Activated CD4-positive, alpha-beta T cell treated with anti-CD3 and anti-CD28 coated beads, Interleukin-2, amount 50 U/mL, for 24 hours (primary cell): ENCODE data around the gene RAB11FIP4.

Experiments
- DNase-seq, 2 donors: peaks; one replicate each; pipeline ENCODE4 v3.0.0-alpha.2; 2020; ENCODE audit warnings: low read depth in 1 of 2, low spot score in 1 of 2

The RAB11FIP4 gene

GRCh38 chr17:31456814-31457213 lies 65.3 kb downstream of the RAB11FIP4 start:
- no peak for DNase-seq

DNA sequence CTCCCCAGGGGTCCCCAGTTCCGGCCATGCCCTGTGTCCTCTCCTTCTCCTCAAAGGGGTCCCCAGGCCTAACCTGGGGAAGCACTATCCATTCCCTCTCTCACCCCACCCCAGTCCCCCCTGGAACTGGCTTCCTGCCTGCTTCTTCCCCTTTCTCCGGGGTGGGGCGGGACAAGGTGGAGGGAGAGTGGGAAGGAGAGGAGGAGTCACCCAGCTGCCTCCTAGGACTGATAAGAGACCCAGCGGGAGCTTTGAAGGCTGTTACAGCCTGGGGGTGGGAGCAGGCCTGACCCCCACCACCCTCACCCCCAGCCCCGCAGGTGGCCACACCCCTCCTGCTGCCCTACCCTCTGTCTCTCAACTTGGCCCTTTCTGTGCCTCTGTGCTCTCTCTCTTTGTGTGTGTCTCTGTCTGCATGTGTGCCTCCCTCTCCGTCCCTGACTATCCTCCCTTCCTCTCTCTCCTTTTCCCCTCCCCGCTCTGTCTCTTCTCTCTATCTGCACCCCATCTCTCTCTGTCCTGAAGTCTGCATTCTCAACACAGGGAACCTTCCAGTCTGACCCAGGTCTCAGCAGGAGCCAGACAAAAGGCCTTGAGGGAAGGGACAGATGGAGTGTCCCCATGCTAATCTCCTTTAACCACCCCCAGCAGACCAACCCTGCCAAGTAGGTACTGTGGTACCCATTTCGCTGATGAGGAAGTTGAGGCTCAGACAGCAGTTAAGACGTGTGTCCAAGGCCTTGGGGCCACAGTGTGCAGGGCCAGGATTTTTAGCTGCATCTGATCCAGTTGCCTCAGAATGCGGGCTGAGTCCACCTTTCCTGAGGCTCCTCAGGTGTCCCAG lies 66.1 kb downstream of the RAB11FIP4 start:
- DNase-seq = no peak

- DNase-seq = no peak
Measured at GRCh38 chr17:31458829-31459228, 67.4 kb downstream of the RAB11FIP4 start.

- no peak for DNase-seq
Measured at GRCh38 chr17:31459716-31460115, 68.2 kb downstream of the RAB11FIP4 start.

DNA sequence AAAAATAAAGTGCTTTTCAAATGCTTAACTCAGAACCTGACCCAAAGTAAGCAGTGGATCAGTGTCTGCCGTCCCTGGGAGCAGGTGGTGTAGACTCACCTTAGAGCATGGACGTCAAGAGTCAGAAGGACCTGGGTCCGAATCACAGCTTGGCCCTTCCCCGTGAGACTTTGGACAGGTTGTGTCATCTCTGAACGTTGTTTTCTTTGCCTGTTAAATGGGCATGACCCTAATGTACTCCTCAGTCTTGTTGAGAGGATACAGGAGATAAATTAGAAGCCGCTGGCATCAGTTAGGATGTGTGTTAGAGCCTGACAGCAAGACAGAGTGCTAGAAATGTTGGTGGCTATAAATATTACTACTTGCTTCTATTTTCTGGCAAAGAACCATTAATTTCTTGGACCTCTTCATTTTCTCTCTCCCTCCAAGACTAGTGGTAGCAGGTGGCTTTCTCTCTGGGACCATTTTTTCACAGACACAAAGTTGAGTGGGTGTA lies 68.8 kb downstream of the RAB11FIP4 start:
- DNase-seq = no peak

GRCh38 chr17:31461227-31461810 lies 69.8 kb downstream of the RAB11FIP4 start:
- DNase-seq = no peak

- DNase-seq = no peak
Measured at GRCh38 chr17:31462261-31462660, 70.8 kb downstream of the RAB11FIP4 start.

DNA sequence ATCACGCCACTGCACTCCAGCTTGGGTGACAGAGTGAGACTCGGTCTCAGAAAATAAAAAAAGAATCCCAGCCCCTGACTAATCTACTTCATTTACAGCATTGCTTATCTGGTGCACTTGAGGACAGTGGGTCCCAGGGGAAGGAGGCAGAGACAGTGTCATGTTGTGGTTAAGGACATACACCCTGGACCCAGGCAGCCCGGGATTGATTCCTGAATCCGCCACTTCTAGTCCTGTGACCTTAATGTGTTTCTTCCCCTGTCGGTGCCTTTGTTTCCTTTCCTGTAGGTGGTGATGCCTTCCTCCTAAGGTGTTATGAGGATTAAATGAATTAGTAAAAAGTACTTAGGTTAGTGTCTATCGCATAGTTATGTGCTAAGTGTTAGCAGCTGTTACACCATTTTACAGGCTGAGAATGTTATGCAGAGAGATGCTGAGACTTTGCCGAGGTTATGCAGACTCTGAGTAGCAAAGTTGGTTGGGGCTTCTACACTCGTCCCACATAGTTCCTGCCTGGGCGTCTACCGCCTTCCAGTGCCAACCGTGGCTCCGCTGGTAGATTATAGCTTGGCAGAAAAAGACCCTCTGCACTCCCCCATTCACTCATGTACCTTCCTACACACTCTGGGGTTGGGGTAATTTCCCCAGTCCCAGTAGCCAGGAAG lies 74.8 kb downstream of the RAB11FIP4 start:
- DNase-seq = no peak

DNA sequence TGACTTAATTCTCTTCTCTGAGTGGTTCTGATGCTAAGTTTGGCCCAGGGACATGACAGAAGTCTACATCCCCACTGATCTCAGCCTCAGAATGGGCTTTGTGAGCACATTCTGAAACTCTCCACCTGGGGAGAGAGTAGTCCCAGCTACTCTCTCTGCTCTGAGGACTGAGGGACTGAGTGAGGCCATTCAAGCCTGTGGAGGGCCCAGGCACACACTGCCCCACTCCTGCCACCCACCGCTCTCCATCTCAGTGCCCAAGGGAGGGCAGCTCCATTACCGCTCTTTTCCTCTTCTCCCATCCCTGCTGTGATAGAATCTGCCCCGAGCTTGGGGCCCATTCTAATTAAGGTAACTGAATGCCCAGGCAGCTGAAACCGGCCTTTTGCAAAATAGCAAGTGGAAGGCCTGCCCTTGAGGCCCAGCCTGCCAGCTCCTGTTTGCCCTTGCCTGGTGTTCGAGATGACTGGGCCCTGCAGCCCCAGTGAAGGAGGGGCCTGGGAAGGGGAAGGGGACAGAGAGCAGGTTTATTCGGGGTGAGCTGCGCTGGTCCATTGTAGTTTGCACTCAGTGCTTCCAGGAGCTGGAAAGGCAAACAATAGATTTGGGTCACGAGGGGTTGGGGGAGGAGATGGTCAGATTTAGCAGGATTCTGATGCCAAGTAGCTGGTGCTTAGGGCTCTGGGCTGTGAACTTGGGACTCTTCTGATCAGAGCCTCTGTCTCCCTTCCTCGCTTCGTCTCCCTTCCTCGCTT lies 76.2 kb downstream of the RAB11FIP4 start:
- DNase-seq = no peak

- no peak for DNase-seq
Measured at GRCh38 chr17:31469959-31470358, 78.5 kb downstream of the RAB11FIP4 start.

DNA sequence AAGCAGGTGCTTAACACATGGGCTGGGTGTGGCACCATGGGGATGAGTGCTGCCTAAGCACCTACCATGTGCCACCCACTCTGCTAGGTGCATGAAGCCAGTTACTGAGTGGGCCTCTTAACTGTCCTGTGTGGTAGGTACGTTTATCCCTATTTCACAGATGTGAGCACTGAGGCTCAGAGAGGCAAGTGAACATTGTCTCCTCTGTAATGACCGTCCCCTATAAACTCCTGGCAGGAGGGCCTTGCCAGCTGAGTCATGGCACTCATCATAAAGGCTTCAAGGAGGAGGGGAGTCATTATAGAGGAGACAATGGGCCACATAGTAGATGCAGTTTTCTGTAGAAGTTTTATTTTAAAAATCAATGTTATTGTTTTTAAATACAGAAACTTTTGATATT lies 79.1 kb downstream of the RAB11FIP4 start:
- no peak for DNase-seq

DNA sequence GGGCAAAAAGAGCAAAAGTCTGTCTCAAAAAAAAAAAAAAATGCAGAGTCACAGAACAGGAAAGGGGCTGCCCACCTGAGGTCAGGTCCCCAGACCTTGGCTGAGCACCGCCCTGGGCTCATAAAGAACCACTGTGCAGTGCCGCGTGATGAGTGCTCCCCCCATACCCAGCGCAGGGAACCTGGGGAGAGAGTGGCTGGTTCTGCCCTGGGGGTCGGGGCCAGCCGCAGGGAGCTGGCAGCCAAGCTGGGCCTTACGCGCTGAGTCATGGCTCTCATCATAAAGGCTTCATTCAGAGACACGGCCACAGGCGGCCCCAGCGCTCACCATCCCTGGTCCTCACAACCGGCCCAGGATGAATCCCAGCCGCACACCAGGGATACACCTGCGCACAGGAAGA lies 80.7 kb downstream of the RAB11FIP4 start:
- no peak for DNase-seq

DNA sequence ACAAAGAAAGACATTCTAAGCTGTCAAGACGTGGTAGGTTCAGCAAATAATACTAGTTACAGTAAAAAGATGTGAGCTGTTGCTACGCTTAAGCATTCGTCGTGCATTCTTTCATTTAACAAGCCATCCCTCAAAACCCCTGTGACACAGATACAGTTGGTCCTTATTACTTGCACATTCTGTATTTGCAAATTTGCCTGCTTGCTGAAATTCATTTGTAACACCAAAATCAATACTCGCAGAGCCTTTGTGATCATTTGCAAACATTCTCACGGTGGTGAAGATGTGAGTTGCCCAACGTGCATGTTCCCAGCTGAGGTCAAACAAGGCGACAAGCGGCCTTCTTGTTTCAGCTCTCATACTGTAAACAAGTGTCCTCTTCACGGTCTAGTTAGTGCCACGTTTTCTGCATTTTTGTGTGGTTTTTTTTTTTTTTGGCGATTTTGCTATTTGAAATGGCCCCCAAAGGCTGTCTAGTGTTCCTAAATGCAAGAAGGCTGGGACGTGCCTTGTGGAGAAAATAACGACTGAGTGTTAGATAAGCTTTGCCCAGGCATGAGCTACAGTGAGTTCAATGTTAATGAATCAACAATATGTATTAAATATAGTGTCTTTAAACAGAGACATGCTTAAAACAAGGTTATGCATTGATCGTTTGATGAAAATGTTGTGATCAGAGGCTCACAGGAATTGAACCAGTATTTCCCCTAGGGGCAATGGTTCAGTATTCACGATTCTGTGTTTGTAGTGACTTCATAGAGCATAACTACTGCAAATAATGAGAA lies 84.1 kb downstream of the RAB11FIP4 start:
- no peak for DNase-seq

DNA sequence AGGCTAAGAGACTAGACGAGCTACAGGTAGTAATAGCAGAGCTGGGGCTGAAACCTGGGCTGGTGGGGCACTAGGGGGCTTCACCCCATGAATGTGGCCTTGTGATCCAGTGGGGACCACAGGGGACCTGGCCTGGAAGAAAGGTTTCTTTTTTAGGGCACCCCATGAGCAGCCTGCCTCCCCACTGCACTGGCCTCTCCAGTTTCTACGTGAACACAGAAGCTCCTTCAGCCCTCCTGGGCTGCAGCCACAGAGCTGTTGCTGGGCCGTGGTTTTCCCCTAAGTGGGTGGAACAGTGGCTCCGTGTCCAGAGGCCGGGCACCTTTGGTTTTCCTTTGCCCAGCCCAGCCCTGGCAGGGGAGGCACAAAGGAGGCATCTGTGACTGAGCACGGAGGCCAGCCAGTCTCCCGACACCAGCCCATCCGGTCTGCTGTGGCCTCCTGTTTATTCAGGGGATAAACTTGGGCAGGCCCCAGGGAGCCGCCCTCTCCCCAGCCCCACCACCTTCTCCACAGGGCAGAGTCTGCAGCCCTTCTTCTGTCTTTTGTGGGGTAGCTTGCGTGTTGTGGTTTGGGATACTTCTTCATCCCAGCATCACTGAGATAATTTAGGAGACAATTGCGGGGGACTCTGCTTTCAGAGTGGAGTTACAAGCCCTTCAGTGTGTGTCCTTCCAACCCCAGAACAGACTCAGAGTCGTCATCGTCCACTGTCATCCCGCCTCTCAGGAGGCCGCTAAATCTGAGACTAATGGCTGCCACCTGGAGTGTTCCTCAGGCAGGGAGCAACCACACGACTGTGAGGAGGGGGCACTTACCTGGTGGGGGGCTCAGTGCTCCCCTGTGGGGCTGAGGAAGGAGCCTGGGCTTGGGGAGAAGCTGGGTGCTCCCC lies 85.3 kb downstream of the RAB11FIP4 start:
- DNase-seq = no peak

GRCh38 chr17:31477417-31478055 lies 86.1 kb downstream of the RAB11FIP4 start:
- no peak for DNase-seq

DNA sequence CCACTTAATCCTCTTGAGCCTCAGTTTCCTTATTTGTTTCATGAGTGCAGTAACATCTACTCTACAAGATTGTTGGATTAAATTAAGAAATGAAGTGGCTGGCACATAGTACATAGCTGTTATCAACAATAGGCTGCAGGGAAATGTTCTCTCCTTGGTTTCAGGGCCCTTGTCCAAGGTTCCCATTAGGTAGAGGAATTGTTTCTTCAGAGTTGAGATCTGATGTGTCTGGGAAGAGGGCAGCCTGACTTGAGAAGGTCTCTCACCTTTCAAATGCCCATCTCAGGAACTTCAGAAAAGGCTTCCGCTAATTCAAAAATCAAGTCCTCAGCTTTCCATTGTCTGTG lies 87.6 kb downstream of the RAB11FIP4 start:
- DNase-seq = no peak

- no peak for DNase-seq
Measured at GRCh38 chr17:31479524-31479923, 88.0 kb downstream of the RAB11FIP4 start.

DNA sequence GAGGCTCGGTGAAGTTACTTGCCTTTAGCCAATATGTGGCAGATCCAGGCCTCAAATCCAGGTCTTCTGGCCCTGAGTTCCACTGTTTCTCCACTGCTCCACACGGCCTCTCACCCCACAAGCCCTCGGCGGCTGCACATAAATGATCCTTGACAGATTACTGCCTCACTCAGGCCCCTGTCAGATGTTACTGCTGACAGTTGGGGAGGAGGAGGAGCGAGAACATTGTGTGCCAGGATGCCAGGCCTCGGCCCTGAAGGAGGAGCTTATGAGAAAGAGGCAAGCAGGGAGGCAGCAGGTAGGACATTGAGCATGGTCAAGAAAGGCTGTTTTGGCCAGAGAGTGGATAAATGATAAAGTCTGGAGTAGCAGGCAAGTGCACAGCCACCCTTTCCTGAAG lies 88.6 kb downstream of the RAB11FIP4 start:
- DNase-seq = no peak
